B cell (primary cell): ENCODE measurements around the gene SMIM22.

Source experiments
- CTCF ChIP-seq: fragments of 200-600 bp; IDR thresholded peaks from one replicate; pipeline ENCODE4 v1.8.0; 2022; ENCODE audit warnings: antibody characterized with exemption, mild to moderate bottlenecking
- EZH2 ChIP-seq: IDR thresholded peaks from 2 replicates; pipeline ENCODE4 v1.6.1; 2012; ENCODE audit warnings: borderline replicate concordance, low read depth, mild to moderate bottlenecking, moderate library complexity, low read length; ENCODE audit not compliant: insufficient read depth, poor library complexity, severe bottlenecking

- TF ChIP-seq EZH2: no peak
- no peak for TF ChIP-seq CTCF
These were observed 17.1 kb upstream of the SMIM22 start for GRCh38 chr16:4778050-4778392.
